Measurements from ENCODE around the gene PRKAR2B.
"Not testable (repeated sequence)": the region's sequence is repeated elsewhere in the genome, so short reads cannot be mapped to it uniquely, and the experiment has no call there.

Gene PRKAR2B

GRCh38 chr7:107119376-107120105, 75.0 kb downstream of the PRKAR2B start:
- no peak for DNase-seq (ENCODE audit: low read depth in 2 of 2)

- DNase-seq (ENCODE audit: low read depth in 2 of 2), result no peak
Measured at GRCh38 chr7:107122486-107122911, 78.0 kb downstream of the PRKAR2B start.

- no peak for DNase-seq (ENCODE audit: low read depth in 2 of 2)
Measured at GRCh38 chr7:107123392-107123791, 78.9 kb downstream of the PRKAR2B start.

GRCh38 chr7:107125475-107125874, 81.0 kb downstream of the PRKAR2B start:
- DNase-seq (ENCODE audit: low read depth in 2 of 2), result no peak

- DNase-seq (ENCODE audit: low read depth in 2 of 2), result no peak
Measured at GRCh38 chr7:107128217-107128616, 83.7 kb downstream of the PRKAR2B start.

GRCh38 chr7:107128748-107129147, 84.2 kb downstream of the PRKAR2B start:
- DNase-seq (ENCODE audit: low read depth in 2 of 2), result no peak

- DNase-seq (ENCODE audit: low read depth in 2 of 2), result no peak
Measured at GRCh38 chr7:107130487-107131220, 86.1 kb downstream of the PRKAR2B start.

GRCh38 chr7:107133396-107133795, 88.9 kb downstream of the PRKAR2B start:
- no peak for DNase-seq (ENCODE audit: low read depth in 2 of 2)

- DNase-seq (ENCODE audit: low read depth in 2 of 2), result no peak
Measured at GRCh38 chr7:107138696-107139420, 94.4 kb downstream of the PRKAR2B start.

DNA sequence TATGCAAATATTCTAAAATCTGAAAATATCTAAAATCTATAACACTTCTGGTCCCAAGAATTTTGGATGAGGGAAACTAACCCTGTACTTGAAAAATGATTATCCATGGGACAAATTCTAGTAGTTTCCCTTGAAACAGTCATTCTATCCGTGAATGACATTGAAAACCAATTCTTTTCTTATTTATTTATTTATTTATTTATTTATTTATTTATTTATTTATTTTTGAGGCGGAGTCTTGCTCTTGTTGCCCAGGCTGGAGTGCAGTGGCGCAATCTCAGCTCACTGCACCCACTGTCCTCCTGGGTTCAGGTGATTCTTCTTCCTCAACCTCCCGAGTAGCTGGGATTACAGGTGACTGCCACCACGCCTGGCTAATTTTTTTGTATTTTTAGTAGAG, 99.4 kb downstream of the PRKAR2B start:
- not testable (repeated sequence) for DNase-seq (ENCODE audit: low read depth in 2 of 2)

DNA sequence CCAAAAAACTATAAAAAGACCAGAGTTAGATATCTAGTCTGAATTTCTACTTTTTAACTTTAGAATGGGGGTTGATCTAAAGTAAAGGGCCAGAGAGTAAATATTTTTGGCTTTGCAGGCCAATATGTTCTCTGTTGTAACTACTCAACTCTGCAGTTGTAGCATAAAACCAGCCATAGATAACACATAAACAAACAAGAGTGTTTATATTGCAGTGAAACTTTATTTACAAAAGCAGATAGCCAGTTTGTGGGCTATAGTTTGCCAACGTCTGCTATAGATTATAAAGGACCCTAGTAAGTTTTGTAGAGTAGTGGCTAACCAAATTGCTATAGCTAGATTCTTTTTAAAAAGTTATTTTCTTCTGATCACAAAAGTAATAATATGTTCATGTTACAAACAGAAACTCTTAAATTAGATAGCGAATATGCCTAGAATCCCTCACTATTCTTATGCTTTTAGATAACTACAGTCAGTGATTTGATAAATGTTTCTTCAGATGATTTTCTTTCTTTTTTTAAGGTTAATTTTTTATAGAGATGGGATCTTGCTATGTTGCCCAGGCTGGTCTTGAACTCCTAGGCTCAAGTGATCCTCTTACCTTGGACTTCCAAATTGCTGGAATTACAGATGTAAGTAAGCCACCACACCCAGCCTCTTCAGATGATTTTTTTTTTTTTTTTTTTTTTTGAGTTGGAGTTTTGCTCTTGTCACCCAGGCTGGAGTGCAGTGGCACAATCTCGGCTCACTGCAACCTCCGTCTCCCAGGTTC, 100.7 kb downstream of the PRKAR2B start:
- DNase-seq (ENCODE audit: low read depth in 2 of 2), result no peak

DNA sequence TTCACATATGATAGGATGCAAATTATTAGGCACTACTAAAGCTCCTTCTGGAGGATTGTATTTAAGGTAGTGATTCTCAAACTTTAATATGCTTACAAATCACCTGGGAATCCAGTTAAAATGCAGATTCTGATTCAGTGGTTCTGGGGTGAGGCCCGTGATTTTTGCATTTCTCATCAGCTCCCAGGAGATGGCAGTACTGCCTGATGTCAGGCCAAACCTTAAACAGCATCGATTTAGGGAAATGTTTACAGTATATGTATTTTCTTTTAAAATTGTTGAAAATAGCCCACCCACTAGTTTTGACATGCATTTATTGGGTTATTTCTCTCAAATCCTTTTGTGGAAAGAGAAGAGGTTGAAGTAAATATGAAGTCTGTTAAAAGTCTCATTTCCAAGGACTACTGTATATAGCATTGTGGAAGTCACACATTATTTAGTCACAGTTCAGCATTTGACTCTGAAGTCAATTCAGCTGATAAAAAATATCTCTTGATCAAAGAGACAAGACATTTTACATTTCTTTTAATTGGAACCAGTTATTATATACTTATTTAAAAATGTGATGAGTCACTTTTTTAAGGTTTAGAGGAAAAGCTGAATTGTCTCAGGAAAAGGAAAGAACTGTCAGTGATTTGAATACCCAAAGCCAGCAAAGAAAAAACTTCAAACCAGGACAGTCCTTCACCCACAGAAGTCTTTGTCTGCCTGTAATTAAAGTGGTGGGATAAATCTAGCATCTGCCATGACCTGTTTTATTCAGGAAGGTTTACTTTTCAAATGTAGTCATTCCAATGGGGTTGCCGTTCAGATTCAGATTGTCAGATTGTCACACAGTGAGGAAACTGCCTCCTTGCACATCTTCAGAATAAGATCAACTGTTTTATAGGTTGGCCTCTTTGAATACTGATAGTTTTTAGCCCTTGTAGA, 103.2 kb downstream of the PRKAR2B start:
- no peak for DNase-seq (ENCODE audit: low read depth in 2 of 2)

GRCh38 chr7:107148721-107149120, 104.2 kb downstream of the PRKAR2B start:
- no peak for DNase-seq (ENCODE audit: low read depth in 2 of 2)

- DNase-seq (ENCODE audit: low read depth in 2 of 2), result no peak
Measured at GRCh38 chr7:107149863-107150262, 105.4 kb downstream of the PRKAR2B start.

DNA sequence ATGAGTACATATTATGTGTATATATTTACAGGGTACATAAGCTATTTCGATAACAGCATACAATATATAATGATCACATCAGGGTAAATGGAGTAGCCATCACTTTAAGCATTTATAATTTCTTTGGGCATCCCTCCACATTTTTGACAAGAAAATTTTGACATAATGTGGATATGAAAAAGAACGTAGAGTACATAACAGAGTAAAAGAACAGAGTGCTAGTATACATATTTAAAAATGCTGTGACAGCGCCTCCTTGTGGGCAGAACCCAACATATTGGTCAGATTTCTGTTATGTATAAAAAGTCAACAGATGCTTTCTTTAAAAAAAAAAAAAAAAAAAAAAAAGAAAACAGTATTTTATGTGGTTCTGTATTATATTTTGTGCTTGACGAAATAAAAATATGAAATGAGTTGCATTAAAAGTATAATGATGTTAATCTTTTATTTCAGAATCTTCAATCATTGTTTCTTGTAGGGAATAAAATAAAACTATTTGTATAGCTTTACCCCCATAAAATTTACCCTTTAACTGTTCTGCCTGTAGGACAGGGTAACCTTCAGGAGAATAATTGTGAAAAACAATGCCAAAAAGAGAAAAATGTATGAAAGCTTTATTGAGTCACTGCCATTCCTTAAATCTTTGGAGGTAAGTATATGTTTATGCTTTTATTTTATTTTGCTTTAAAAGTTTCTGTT, 106.0 kb downstream of the PRKAR2B start:
- DNase-seq (ENCODE audit: low read depth in 2 of 2), result peak; percentile 42 to 62

DNA sequence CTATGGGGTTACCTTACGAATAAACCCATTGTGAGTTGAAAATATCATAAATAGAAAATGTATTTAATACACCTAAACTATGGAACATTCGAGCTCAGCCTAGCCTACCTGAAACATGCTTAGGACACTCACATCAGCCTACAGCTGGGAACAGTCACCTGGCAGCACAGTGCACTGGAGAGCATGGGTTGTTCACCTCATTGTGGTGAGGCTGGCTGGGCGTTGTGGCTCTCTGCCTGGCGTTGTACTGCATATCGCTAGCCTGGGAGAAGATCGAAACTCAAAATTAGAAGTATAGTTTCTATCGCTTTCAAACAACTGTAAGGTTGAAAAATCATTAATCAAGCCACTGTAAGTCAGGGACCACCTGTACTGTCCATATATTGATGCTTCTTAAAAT, 107.0 kb downstream of the PRKAR2B start:
- no peak for DNase-seq (ENCODE audit: low read depth in 2 of 2)

- no peak for DNase-seq (ENCODE audit: low read depth in 2 of 2)
Measured at GRCh38 chr7:107152011-107152410, 107.5 kb downstream of the PRKAR2B start.

GRCh38 chr7:107154826-107155225, 110.3 kb downstream of the PRKAR2B start:
- DNase-seq (ENCODE audit: low read depth in 2 of 2), result no peak

DNA sequence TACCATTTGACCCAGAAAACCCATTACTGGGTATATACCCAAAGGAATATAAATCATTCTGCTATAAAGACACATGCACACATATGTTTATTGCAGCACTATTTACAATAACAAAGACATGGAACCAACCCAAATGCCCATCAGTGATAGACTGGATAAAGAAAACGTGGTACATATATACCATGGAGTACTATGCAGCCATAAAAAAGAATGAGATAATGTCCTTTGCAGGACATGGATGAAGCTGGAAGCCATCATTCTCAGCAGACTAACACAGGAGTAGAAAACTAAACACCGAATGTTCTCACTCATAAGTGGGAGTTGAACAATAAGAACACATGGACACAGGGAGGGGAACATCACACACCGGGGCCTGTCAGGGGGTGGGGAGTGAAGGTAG, 111.2 kb downstream of the PRKAR2B start:
- not testable (repeated sequence) for DNase-seq (ENCODE audit: low read depth in 2 of 2)

DNA sequence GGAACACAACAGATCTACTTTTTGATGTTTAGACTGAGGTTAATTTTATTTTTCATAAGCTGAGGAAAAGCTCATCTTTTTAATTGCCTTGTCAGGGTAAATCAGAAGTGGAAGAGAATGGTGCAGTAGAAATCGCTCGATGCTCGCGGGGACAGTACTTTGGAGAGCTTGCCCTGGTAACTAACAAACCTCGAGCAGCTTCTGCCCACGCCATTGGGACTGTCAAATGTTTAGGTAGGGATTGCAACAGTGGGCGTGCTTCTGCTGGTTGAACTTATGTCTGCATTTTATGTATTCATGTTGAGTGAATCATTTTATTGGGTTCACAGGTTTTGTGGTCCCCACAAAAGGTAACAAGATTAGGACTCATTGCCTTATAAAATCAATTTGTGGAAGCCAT, 112.6 kb downstream of the PRKAR2B start:
- DNase-seq (ENCODE audit: low read depth in 2 of 2), result no peak

Measured in stimulated activated CD8-positive, alpha-beta memory T cell treated with anti-CD3 and anti-CD28 coated beads, Interleukin-7, amount 100 ng/mL, for 4 hours (primary cell).